HG03095 (cell line): ENCODE measurements around the gene COX14.
"Not testable (repeated sequence)": the region's sequence is repeated elsewhere in the genome, so short reads cannot be mapped to it uniquely, and the experiment has no call there.

ENCODE experiments used
- ATAC-seq: cut with Tn5 transposase; IDR thresholded peaks from one replicate; pipeline ENCODE4 v1.9.1; 2021; ENCODE audit warnings: moderate library complexity; ENCODE audit not compliant: unreplicated experiment

The COX14 gene

DNA sequence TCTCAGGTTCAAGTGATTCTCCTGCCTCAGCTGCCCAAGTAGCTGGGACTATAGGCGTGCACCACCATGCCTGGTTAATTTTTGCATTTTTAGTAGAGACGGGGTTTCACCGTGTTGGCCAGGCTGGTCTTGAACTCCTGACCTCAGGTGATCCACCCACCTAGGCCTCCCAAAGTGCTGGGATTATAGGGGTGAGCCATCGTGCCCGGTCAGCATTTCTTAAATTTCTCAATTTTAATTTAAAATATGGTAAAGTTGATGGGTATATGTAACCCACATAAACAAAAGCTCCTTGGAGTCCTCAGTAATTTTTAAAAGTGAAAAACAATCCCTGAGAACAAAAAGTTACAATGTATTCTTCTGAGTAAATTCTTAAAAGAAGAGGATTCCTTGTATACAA, 42.9 kb downstream of the COX14 start:
- ATAC-seq, result not testable (repeated sequence)

DNA sequence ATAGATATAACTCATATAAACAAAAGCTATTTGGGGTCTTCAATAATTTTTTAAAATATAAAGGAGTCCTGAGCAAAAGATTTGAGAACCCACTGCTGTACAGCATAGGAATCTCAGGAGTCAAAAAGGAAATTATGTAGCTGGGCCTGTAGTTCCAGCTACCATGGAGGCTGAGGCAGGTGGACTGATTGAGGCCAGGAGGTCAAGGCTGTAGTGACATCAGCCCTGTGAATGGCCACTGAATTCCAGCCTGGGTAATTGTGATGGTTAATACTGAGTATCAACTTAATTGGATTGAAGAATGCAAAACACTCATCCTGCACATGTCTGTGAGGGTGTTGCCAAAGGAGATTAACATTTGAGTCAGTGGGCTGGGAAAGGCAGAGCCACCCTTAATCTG, 44.6 kb downstream of the COX14 start:
- no peak for ATAC-seq

DNA sequence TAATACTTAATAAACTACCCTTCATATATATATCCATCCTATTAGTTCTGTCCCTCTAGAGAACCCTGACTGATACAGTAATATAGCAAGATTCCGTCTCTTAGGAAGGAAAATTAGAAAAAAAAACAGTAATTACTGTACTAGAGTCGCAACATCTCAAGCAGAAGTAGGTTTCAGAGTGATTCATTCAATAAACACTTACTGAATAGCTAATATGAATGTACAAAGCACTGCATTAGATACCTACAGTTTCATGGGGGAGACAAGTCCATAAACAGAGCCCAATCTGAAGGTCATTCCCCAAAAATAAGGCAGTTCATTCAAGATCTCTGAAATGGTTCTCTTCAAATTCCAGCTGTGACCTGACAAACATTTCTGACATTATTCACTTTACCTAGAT, 45.2 kb downstream of the COX14 start:
- no peak for ATAC-seq

DNA sequence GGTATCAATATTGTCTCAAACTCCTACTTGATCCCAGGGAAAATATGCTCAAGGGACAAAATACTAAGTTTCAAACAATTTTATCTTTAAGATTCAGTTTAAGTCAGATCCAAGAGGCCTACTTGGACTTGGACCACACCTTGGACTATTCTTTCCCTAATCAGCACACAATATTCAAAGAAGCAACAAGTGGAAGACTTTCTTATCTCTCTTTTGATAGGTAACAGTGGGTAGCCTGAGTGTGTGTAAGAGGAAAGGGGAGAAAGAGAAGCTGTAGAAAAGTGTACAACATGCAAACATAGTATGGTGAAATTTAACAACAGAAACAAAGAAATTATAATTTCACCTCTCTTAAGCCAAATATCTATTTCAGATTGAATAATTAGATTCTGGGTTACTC, 48.6 kb downstream of the COX14 start:
- no peak for ATAC-seq

DNA sequence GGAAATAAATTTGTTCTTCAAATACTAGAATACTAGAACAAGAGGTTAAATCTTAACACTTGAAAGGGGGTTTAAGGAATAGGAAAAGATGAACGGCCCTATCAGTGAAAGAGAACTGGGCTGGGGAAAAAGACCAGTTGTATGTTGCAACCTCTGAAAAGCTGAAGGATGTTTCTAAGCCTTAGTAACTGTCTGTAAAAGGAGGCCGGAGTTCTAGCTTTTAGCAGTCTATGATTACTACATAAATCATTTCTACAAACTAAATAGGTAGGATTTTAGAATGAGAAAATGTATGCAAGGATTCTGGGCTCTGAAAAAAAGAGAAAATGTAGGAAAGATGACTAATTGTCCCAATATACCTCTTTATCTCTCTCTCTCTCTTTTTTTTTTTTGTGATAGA, 50.2 kb downstream of the COX14 start:
- ATAC-seq, result no peak

DNA sequence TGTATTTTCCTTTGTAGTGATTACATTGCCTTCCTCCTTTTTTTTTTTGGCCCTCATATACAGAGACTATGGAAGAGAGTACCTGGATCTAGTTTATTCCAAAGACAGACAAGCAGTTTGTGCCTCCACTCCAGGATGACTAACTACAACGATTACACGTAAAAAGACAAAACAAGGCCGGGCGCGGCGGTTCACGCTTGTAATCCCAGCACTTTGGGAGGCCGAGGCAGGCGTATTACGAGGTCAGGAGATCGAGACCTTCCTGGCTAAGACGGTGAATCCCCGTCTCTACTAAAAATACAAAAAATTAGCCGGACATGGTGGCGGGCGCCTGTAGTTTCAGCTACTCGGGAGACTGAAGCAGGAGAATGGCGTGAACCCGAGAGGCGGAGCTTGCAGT, 52.9 kb downstream of the COX14 start:
- ATAC-seq, result no peak

DNA sequence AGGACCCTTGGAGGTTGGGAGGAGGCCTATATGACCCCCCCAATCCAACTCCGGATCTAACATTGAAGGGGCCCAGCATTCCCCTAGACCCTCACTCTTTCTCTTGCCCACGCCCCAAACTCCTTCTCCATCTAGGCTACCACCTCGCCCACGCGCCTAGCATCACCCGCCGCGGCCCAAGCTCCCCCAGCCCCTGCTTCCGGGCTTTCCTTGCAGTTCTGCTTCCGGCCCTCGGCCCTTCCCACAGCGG, 54.7 kb downstream of the COX14 start:
- ATAC-seq, result peak; percentile 32

DNA sequence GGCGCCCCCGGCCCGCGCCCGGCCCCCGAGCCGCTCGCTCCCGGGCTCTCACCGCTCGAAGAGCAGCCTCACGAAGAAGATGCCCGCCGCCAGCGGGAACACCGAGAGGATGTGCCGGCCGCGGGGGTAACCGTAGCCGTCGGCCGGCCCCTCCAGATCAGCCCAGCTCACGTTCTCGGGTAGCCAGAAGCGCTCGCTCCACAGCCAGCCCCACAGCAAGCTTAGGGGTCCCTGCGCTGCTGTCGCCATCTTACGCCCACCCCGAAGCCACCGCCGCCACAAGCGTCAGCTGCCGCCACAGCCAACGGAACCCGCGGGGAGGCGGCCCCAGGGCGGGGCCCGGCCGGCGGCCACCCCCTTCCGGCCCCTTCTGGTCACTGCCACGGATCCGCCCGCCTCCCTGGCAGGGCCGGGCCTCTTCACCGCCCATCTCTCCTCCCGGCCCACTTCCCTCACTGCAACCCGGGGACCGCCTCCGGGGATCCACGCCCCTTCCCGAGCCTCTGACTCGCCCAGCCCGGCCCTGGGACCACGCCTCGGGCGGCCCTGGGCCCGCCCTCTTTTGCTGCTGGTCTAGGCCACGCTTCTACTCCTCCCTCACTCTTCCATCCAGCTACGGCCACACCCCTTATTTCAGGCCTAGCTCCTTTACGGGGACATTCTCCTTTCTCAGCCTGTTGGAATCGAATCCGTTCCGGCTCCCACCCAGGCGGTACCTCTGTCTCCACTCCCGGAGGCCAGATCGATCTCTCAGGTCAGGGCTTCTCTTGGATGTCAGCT, 55.2 kb downstream of the COX14 start, which contains the start of gene CERS5:
TSS of gene CERS5 (minus strand) at position 321 of the 780 bp plus-strand sequence. CDS start at position 249, 72 bp downstream.
- ATAC-seq, result peak; percentile 97
